HEK293 (cell line): ENCODE measurements around the gene WAS.
A peak's percentile ranks its signal among the peaks of the same experiment; 100 is the strongest.

Source experiments
- GLI2 ChIP-seq: fragments of 450-650 bp; formaldehyde crosslinking; IDR thresholded peaks from 2 replicates; pipeline ENCODE4; 2017; ENCODE audit warnings: missing biosample characterization, missing genetic modification characterization, low read depth, borderline replicate concordance
- GLI4 ChIP-seq: fragments of 450-650 bp; formaldehyde crosslinking; IDR thresholded peaks from 2 replicates; pipeline ENCODE4 v1.5.1; 2016; ENCODE audit warnings: missing biosample characterization, missing genetic modification characterization
- GLIS2 ChIP-seq: fragments of 450-650 bp; formaldehyde crosslinking; IDR thresholded peaks from 2 replicates; pipeline ENCODE4 v1.5.1; 2016; ENCODE audit warnings: missing biosample characterization, missing genetic modification characterization
- KLF9 ChIP-seq: fragments of 450-650 bp; formaldehyde crosslinking; IDR thresholded peaks from 2 replicates; pipeline ENCODE4 v1.5.1; 2016; ENCODE audit warnings: missing biosample characterization, missing genetic modification characterization, low read depth
- YY2 ChIP-seq: fragments of 450-650 bp; formaldehyde crosslinking; IDR thresholded peaks from 2 replicates; pipeline ENCODE4 v1.5.1; 2016; ENCODE audit warnings: missing biosample characterization, missing genetic modification characterization
- ZBTB7A ChIP-seq: fragments of 450-650 bp; formaldehyde crosslinking; IDR thresholded peaks from 2 replicates; pipeline ENCODE4 v1.5.1; 2016; ENCODE audit warnings: low read depth, missing biosample characterization, missing genetic modification characterization
- ZNF112 ChIP-seq: fragments of 450-650 bp; formaldehyde crosslinking; IDR thresholded peaks from 2 replicates; pipeline ENCODE4 v1.5.0; 2017; ENCODE audit warnings: missing biosample characterization, missing genetic modification characterization
- ZNF133 ChIP-seq: fragments of 450-650 bp; formaldehyde crosslinking; IDR thresholded peaks from 2 replicates; pipeline ENCODE4 v1.5.1; 2016; ENCODE audit warnings: missing biosample characterization, missing genetic modification characterization
- ZNF184 ChIP-seq: fragments of 450-650 bp; IDR thresholded peaks from 2 replicates; pipeline ENCODE4 v1.5.1; 2018; ENCODE audit warnings: missing biosample characterization, mild to moderate bottlenecking, missing genetic modification characterization
- ZNF221 ChIP-seq: fragments of 450-650 bp; formaldehyde crosslinking; IDR thresholded peaks from 2 replicates; pipeline ENCODE4 v1.5.1; 2017; ENCODE audit warnings: missing biosample characterization, missing genetic modification characterization, borderline replicate concordance
- ZNF24 ChIP-seq: fragments of 450-650 bp; formaldehyde crosslinking; IDR thresholded peaks from 2 replicates; pipeline ENCODE4 v1.5.1; 2016; ENCODE audit warnings: missing biosample characterization, missing genetic modification characterization
- ZNF266 ChIP-seq: fragments of 450-650 bp; formaldehyde crosslinking; IDR thresholded peaks from 2 replicates; pipeline ENCODE4 v1.5.1; 2016; ENCODE audit warnings: missing biosample characterization, missing genetic modification characterization, low read depth
- ZNF433 ChIP-seq: fragments of 450-650 bp; formaldehyde crosslinking; IDR thresholded peaks from 2 replicates; pipeline ENCODE4 v1.5.1; 2016; ENCODE audit warnings: missing biosample characterization, missing genetic modification characterization, low read depth
- ZNF510 ChIP-seq: fragments of 450-650 bp; formaldehyde crosslinking; IDR thresholded peaks from 2 replicates; pipeline ENCODE4 v1.5.1; 2018; ENCODE audit warnings: mild to moderate bottlenecking, missing genetic modification characterization, missing biosample characterization; ENCODE audit not compliant: insufficient replicate concordance
- ZNF544 ChIP-seq: fragments of 450-650 bp; formaldehyde crosslinking; IDR thresholded peaks from 2 replicates; pipeline ENCODE4 v1.5.0; 2017; ENCODE audit warnings: missing biosample characterization, missing genetic modification characterization
- ZNF585B ChIP-seq: fragments of 450-650 bp; formaldehyde crosslinking; IDR thresholded peaks from 2 replicates; pipeline ENCODE4 v1.5.1; 2016; ENCODE audit warnings: missing biosample characterization, missing genetic modification characterization
- ZNF624 ChIP-seq: fragments of 450-650 bp; formaldehyde crosslinking; IDR thresholded peaks from 2 replicates; pipeline ENCODE4 v1.5.1; 2017; ENCODE audit warnings: missing biosample characterization, missing genetic modification characterization
- ZNF629 ChIP-seq: fragments of 450-650 bp; formaldehyde crosslinking; IDR thresholded peaks from 2 replicates; pipeline ENCODE4 v1.5.1; 2017; ENCODE audit warnings: missing biosample characterization, missing genetic modification characterization
- ZXDB ChIP-seq: fragments of 450-650 bp; formaldehyde crosslinking; IDR thresholded peaks from 2 replicates; pipeline ENCODE4 v1.5.1; 2016; ENCODE audit warnings: missing biosample characterization, missing genetic modification characterization
- TF ChIP-seq, protein P1 (sequence below): fragments of 450-650 bp; formaldehyde crosslinking; IDR thresholded peaks from 2 replicates; pipeline ENCODE4 v1.5.1; 2017; ENCODE audit warnings: missing biosample characterization, mild to moderate bottlenecking, missing genetic modification characterization, moderate library complexity
- TF ChIP-seq, protein P2 (sequence below): fragments of 450-650 bp; formaldehyde crosslinking; IDR thresholded peaks from 2 replicates; pipeline ENCODE4 v1.5.1; 2016; ENCODE audit warnings: missing biosample characterization, missing genetic modification characterization, borderline replicate concordance
- TF ChIP-seq, protein P3 (sequence below): fragments of 450-650 bp; formaldehyde crosslinking; IDR thresholded peaks from 2 replicates; pipeline ENCODE4 v1.5.1; 2016; ENCODE audit warnings: missing biosample characterization, missing genetic modification characterization
- TF ChIP-seq, protein P4 (sequence below): fragments of 450-650 bp; IDR thresholded peaks from 2 replicates; pipeline ENCODE4 v1.5.1; 2018; ENCODE audit warnings: missing biosample characterization, mild to moderate bottlenecking, missing genetic modification characterization
- TF ChIP-seq, protein P5 (sequence below): fragments of 450-650 bp; formaldehyde crosslinking; IDR thresholded peaks from 2 replicates; pipeline ENCODE4 v1.5.1; 2016; ENCODE audit warnings: missing biosample characterization, missing genetic modification characterization
- TF ChIP-seq, protein P6 (sequence below): fragments of 450-650 bp; formaldehyde crosslinking; IDR thresholded peaks from 2 replicates; pipeline ENCODE4 v1.5.1; 2016; ENCODE audit warnings: missing biosample characterization, missing genetic modification characterization

Gene WAS

DNA sequence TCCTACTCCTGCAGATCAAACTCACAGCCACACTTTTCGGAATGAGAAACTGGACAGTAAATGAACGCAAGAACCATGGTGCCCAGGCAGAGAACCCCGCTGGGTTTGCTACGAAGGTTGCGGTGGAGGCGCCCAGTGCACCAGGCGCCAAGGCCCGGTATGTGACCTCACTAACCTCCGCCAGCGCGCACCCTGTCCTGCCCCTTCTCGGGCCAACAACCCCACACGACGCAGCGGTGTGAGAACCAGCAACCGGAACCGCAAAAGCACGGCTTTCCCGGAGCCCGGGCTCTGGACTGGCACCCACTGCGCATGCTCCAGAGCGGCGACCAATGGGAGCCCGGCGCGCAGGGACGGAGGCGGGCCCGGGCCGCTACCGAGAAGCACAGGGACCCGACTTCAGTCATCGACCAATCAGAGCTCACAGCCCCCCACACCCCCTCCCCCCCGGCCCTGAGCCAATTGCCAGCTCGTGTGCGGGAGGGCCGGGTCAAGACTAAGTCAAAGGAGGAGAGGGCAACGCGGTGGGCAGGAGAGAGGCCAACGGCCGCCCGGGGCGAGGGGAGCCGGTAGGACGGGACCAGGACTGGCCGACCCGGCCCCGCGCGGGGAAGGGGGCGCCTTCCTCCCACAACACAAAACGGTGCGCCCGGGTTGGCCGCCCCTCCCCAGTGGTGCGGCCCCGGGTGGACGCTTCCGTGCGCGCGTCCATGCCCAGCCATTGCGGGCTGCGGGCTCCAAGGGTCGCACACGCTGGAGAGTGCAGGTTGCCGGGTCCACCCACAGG, 7.3 kb upstream of the WAS start (continued):
- TF ChIP-seq, protein P1, sequence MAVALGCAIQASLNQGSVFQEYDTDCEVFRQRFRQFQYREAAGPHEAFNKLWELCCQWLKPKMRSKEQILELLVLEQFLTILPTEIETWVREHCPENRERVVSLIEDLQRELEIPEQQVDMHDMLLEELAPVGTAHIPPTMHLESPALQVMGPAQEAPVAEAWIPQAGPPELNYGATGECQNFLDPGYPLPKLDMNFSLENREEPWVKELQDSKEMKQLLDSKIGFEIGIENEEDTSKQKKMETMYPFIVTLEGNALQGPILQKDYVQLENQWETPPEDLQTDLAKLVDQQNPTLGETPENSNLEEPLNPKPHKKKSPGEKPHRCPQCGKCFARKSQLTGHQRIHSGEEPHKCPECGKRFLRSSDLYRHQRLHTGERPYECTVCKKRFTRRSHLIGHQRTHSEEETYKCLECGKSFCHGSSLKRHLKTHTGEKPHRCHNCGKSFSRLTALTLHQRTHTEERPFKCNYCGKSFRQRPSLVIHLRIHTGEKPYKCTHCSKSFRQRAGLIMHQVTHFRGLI, result peak; percentile 50; the same call in 1 of the 2 replicates
- TF ChIP-seq YY2 (peak; percentile 36; the same call in 1 of the 2 replicates), ZNF221 (tag by site-specific recombination) (no peak), ZNF112 (tag by site-specific recombination) (no peak), ZNF433 (tag by site-specific recombination) (no peak), GLI2 (tag by site-specific recombination) (no peak), ZNF510 (tag by site-specific recombination) (no peak), ZNF24 (no peak), GLI4 (tag by site-specific recombination) (no peak), ZNF624 (tag by site-specific recombination) (no peak), ZNF585B (no peak), ZNF544 (tag by site-specific recombination) (no peak), ZNF266 (tag by site-specific recombination) (no peak), KLF9 (no peak), ZXDB (tag by site-specific recombination) (0 out of 2 replicates have a peak, but pooled peaks have one; percentile 24), GLIS2 (tag by site-specific recombination) (peak; percentile 83), ZNF133 (tag by site-specific recombination) (no peak), ZBTB7A (tag by site-specific recombination) (no peak), ZNF184 (tag by site-specific recombination) (no peak), ZNF629 (no peak; the same call in 1 of the 2 replicates)
- TF ChIP-seq, protein P2, sequence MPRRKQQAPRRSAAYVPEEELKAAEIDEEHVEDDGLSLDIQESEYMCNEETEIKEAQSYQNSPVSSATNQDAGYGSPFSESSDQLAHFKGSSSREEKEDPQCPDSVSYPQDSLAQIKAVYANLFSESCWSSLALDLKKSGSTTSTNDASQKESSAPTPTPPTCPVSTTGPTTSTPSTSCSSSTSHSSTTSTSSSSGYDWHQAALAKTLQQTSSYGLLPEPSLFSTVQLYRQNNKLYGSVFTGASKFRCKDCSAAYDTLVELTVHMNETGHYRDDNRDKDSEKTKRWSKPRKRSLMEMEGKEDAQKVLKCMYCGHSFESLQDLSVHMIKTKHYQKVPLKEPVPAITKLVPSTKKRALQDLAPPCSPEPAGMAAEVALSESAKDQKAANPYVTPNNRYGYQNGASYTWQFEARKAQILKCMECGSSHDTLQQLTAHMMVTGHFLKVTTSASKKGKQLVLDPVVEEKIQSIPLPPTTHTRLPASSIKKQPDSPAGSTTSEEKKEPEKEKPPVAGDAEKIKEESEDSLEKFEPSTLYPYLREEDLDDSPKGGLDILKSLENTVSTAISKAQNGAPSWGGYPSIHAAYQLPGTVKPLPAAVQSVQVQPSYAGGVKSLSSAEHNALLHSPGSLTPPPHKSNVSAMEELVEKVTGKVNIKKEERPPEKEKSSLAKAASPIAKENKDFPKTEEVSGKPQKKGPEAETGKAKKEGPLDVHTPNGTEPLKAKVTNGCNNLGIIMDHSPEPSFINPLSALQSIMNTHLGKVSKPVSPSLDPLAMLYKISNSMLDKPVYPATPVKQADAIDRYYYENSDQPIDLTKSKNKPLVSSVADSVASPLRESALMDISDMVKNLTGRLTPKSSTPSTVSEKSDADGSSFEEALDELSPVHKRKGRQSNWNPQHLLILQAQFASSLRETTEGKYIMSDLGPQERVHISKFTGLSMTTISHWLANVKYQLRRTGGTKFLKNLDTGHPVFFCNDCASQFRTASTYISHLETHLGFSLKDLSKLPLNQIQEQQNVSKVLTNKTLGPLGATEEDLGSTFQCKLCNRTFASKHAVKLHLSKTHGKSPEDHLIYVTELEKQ (tag by site-specific recombination), result no peak
- TF ChIP-seq, protein P3, sequence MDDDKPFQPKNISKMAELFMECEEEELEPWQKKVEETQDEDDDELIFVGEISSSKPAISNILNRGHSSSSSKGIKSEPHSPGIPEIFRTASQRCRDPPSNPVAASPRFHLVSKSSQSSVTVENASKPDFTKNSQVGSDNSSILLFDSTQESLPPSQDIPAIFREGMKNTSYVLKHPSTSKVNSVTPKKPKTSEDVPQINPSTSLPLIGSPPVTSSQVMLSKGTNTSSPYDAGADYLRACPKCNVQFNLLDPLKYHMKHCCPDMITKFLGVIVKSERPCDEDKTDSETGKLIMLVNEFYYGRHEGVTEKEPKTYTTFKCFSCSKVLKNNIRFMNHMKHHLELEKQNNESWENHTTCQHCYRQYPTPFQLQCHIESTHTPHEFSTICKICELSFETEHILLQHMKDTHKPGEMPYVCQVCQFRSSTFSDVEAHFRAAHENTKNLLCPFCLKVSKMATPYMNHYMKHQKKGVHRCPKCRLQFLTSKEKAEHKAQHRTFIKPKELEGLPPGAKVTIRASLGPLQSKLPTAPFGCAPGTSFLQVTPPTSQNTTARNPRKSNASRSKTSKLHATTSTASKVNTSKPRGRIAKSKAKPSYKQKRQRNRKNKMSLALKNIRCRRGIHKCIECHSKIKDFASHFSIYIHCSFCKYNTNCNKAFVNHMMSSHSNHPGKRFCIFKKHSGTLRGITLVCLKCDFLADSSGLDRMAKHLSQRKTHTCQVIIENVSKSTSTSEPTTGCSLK, result no peak
- TF ChIP-seq, protein P4, sequence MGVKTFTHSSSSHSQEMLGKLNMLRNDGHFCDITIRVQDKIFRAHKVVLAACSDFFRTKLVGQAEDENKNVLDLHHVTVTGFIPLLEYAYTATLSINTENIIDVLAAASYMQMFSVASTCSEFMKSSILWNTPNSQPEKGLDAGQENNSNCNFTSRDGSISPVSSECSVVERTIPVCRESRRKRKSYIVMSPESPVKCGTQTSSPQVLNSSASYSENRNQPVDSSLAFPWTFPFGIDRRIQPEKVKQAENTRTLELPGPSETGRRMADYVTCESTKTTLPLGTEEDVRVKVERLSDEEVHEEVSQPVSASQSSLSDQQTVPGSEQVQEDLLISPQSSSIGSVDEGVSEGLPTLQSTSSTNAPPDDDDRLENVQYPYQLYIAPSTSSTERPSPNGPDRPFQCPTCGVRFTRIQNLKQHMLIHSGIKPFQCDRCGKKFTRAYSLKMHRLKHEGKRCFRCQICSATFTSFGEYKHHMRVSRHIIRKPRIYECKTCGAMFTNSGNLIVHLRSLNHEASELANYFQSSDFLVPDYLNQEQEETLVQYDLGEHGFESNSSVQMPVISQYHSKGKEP (tag by site-specific recombination), result no peak
- TF ChIP-seq, protein P5, sequence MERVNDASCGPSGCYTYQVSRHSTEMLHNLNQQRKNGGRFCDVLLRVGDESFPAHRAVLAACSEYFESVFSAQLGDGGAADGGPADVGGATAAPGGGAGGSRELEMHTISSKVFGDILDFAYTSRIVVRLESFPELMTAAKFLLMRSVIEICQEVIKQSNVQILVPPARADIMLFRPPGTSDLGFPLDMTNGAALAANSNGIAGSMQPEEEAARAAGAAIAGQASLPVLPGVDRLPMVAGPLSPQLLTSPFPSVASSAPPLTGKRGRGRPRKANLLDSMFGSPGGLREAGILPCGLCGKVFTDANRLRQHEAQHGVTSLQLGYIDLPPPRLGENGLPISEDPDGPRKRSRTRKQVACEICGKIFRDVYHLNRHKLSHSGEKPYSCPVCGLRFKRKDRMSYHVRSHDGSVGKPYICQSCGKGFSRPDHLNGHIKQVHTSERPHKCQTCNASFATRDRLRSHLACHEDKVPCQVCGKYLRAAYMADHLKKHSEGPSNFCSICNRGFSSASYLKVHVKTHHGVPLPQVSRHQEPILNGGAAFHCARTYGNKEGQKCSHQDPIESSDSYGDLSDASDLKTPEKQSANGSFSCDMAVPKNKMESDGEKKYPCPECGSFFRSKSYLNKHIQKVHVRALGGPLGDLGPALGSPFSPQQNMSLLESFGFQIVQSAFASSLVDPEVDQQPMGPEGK (tag by site-specific recombination), result peak; percentile 82
- TF ChIP-seq, protein P6, sequence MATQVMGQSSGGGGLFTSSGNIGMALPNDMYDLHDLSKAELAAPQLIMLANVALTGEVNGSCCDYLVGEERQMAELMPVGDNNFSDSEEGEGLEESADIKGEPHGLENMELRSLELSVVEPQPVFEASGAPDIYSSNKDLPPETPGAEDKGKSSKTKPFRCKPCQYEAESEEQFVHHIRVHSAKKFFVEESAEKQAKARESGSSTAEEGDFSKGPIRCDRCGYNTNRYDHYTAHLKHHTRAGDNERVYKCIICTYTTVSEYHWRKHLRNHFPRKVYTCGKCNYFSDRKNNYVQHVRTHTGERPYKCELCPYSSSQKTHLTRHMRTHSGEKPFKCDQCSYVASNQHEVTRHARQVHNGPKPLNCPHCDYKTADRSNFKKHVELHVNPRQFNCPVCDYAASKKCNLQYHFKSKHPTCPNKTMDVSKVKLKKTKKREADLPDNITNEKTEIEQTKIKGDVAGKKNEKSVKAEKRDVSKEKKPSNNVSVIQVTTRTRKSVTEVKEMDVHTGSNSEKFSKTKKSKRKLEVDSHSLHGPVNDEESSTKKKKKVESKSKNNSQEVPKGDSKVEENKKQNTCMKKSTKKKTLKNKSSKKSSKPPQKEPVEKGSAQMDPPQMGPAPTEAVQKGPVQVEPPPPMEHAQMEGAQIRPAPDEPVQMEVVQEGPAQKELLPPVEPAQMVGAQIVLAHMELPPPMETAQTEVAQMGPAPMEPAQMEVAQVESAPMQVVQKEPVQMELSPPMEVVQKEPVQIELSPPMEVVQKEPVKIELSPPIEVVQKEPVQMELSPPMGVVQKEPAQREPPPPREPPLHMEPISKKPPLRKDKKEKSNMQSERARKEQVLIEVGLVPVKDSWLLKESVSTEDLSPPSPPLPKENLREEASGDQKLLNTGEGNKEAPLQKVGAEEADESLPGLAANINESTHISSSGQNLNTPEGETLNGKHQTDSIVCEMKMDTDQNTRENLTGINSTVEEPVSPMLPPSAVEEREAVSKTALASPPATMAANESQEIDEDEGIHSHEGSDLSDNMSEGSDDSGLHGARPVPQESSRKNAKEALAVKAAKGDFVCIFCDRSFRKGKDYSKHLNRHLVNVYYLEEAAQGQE (tag by site-specific recombination), result no peak
